ELR (cell line): ENCODE measurements around the gene ADGRF5.

Source experiments
- DNase-seq: peaks from one replicate; pipeline ENCODE4 v3.0.0-alpha.2; 2015; ENCODE audit warnings: low read depth

ADGRF5 gene

GRCh38 chr6:46921731-46922130, at the start of gene ADGRF5:
TSS of gene ADGRF5 (minus strand) at chr6:46921938. CDS start at chr6:46906762, 15,176 bp downstream.
- DNase-seq: no peak

GRCh38 chr6:46969206-46969605, 47.5 kb upstream of the ADGRF5 start:
- DNase-seq: peak; percentile 57

- peak; percentile 36 for DNase-seq
These were observed 46.1 kb upstream of the ADGRF5 start for GRCh38 chr6:46967826-46968349.

DNA sequence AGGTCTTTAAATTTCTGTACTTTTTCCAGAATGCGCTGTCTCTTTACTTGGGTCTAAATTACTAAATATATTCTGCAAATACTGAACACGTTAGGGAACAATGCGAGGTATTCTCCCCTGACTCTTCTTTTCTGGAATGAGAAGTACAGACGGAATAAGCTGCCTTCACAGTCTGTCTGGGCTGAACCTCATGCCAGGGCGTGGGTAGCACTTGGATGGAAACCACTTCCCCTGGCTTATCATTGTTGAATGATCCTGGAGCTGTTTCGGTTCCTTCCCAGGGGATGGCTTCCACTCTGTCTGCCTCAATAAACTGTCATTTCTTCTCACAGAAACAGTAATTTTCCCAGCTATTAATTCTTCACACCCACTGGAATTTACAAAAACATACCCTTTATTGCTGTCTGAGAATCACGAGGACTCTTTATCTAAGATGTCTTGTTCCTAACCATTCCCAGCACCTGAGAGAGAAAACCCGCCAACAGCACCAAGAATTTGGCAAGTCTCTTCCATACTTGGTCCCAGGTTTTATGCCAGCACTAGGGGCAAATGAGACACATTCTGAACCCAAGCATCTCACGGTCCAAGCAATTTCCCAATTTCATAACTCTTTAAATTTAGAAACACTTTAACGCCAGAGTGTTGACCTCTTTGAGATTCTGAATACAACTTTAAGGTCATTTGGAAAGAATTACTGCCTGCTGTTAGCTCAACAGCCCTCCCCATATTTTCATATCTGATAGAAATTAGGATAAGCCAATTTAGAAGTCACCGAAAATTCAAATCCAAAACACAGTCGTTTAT, 43.2 kb upstream of the ADGRF5 start:
- DNase-seq: no peak

DNA sequence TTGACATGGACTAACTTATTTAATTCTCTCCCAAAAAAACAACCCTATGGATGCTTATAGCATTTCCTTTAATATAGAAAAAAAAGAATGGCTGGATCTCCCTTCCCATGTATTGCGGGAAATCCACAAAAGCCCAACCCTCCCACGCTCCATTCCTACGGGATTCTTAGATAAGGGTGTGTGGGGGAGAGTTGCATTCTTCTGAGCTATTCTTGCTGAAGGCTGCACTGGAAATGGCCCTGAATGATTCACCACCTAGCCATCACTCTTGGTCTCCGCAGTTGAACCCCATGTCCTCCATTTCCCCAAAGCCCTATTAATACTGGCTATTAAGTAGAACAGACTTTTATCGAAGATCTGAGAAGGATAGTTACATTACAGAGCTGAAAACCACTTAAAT, 41.9 kb upstream of the ADGRF5 start:
- peak; percentile 19 for DNase-seq

DNA sequence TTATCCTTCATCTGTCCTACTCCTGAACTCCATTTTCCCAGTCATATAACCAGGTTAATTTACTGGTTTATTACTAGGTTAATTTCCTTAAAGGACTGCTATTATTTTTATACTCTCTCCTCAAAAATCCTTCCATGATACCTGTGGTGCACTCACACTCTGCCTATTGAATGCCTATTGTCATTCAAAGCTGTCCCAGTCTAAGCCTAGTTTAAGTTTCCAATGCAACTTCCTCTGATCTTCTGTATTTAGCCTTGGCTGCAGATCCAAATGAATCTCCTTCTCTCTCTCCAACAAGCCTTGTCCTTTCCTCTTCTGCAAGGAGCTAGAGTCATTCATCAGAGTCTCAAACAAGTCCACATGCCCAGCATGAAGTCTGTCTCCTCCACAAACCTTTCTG, 41.3 kb upstream of the ADGRF5 start:
- no peak for DNase-seq

DNA sequence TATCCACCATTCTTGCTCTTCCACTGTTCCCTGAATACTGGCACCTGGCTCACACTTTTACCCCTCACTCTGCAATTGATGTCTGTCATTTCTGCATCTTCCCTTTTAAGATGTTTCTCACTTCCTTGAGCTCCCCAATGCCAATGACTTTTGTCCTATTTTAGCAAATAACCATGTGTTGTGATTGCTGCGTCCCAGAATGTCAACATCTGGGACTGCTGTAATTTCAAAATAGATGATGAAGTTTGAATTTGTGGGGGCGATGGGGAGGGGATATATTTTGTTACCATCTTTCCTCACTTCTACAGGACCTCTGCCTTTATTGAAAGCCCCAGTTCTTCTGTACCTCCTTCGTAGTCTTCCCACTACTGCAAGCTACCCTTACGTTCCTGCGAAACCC, 40.0 kb upstream of the ADGRF5 start:
- no peak for DNase-seq

- no peak for DNase-seq
These were observed 39.5 kb upstream of the ADGRF5 start for GRCh38 chr6:46961232-46961631.

DNA sequence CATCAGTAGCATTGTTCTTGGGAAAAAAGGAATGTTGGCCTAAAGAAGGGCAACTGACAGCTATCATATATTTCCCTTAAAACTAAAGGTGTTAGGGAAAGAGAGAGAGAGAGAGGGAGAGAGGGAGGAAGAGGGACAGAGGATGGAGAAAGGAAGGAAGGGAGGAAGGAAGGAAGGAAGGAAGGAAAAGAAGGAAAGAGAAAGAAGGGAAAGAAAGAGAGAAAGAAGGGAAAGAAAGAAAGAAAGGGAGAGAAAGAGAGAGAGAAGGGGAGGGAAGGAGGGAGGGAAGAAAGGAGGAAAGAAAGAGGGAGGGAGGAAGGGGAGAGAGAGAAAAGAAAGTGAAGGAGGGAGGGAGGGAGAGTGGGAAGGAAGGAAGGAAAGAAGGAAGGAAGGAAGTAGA, 37.7 kb upstream of the ADGRF5 start:
- no peak for DNase-seq

DNA sequence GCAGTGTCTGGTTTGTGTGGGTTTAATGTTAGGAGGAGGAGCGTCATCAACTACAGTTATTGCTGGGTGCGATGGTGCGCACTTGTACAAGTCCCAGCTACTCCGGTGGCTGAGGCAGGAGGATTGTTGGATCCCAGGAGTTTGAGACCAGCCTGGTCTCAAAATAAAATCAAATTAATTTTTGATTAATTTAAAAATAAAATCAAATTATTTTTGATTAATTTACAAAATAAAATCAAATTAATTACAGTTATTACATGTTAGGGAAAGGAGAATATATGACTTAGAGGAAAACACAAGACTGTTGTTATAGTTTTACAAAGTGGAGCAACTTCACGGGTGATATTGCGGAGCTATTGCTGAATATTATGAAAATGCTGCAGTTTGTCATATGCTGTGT, 34.7 kb upstream of the ADGRF5 start:
- no peak for DNase-seq

GRCh38 chr6:46954837-46955451, 33.2 kb upstream of the ADGRF5 start:
- DNase-seq: no peak

GRCh38 chr6:46953921-46954320, 32.2 kb upstream of the ADGRF5 start:
- no peak for DNase-seq

DNA sequence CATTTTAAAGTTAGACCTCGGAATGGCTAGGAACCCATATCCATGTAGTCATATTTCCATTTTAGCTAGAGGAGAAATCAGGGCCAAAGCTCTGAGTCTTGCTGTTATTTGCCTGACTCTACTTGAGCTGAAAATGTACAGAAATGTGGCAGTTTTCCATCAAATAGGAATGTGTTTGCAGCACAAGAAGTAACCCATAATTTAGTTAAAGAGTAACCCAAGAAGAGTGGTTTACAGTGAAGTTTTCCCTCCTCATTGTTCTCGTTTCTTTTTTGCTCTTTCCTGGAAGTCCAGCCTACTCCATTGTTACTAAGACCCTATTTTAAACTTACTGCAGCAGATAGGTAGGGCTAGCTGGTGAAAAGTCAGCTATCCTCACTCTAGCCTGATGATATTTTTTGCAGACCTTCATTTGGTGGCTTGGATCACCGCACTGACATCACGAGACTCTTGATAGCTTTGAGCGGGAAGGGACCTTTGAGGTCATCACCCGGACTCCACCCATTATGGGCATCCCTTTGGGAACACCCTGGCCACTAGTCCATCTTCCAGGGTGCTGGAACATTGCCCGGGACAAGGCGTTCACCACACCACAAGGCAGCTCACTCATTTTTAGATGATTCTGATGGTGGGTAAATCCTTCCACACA, 28.0 kb upstream of the ADGRF5 start:
- DNase-seq: no peak

DNA sequence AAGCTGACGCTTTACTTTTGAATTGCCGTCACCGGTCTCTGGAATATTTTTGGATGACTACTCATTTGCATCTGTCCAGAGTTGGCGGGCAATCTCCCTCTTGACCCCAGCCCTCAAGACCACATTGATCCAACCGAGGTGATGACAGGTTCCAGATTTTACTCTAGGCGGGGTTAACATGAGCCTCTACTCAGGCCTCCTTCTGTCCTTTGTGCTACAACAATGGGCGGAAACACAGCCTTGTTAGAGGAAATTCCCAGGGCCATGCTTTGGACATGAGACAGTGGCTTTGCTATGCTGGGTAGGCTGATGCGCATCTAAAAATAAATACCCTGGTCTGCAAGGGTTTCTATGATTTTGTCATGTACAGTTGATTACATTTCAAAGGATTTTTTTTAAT, 27.0 kb upstream of the ADGRF5 start:
- DNase-seq: peak; percentile 20

DNA sequence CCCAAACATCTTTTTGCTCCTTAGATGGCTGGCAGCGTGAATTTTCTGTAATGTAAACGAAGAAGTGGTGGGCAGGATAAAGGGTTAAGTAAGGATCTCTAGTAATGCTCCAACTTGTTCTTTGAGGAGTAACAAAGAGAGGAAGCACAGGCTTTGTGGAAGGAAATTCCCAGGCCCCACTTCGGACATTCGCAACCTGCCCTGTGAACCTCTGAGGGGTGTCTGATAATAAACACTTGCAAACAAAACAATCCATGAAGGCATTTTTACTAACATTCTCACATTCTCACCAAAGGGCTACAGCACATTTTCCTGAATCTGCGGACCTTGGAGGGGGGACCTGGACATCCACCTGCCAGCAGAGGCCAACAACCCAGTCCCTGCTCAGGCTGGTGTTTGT, 25.8 kb upstream of the ADGRF5 start:
- no peak for DNase-seq

DNA sequence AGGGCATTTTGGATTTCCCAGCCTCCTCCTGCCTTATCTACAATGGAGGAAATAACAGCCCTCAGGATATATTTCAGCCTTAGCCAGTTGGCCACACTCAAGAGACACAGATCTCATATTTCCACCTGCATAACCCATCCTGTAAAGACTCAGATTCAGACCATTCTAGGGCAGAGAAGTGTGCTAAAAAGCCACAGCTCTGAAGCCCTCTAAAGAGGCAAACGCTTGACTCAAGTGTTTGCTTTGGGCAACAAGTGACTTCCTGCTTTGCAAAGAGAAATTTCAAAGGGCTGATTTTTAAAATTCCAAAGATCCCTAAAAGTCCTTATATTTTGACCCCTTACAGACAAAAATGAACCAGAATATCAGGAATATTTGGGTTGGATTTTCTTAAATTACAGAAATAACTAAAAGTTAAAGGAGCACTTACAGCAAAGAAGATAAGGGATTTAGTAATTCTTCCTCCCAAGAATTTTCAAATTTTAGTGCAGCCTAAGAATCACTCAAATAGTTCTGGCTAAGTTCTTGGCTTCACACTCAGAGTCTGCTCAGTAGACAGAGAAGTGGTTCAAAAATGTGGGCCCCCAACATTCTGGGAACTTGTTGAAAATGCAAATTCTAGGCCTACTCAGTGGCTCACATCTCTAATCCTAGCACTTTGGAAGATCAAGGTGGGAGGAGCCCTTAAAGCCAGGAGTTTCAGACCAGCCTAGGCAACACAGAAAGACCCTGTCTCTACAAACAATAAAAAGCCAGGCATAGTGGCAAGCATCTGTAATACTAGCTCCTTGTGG, 18.9 kb upstream of the ADGRF5 start:
- DNase-seq: no peak

DNA sequence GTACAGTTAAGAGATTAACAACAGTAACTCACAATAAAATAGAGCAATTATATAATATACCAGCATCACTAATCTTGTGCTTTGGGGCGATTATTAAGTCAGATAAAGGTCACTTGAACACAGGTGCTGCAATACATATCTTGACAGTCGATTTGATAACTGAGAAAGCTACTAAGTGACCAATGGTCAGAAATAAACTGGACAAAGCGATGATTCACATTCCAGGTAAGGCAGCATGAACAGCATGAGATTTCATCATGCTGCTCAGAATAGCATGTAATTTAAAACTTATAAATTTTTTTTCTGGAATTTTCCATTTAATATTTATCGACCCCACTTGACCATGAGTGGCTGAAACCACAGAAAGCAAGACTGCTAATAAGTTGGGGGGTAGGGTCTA, 15.9 kb upstream of the ADGRF5 start:
- DNase-seq: no peak

- no peak for DNase-seq
These were observed 13.9 kb upstream of the ADGRF5 start for GRCh38 chr6:46935687-46936086.

- DNase-seq: no peak
These were observed 12.0 kb upstream of the ADGRF5 start for GRCh38 chr6:46933751-46934150.

DNA sequence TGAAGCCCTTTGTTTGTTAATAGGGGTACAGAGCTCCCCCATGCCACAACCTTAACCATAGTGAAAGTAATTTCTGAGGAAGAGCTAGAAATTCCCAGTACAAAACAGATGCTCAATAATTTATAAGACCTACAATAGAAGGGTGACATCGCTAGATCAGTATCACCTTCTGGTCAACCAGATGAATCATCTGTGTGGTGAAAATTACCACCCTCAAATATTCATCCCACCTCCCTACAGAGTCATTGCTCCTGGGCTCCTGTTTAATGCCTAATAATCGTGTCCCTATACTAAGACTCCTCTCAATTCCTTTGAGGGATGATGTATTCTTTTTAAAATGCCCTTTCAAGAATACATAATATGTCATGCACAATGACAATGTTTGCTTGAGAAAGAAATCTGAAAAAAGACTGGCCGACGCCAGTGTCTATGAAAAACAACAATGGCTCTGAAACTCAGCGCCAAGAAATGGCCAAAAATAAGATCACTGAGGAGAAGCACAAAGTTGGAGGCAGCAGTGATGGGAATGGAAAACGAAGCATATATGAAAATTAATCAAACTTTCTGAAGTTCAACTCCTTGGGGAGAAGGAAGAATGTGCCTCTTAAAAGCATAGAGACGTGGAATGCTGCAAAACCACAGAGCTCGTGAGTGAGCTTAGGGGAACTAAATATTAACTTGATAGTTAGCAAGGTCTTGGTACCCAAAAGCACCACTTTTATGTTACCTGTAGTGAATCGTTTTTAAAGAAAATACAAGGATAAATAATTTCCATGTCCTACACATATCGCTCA, 11.0 kb upstream of the ADGRF5 start:
- DNase-seq: peak; percentile 70

DNA sequence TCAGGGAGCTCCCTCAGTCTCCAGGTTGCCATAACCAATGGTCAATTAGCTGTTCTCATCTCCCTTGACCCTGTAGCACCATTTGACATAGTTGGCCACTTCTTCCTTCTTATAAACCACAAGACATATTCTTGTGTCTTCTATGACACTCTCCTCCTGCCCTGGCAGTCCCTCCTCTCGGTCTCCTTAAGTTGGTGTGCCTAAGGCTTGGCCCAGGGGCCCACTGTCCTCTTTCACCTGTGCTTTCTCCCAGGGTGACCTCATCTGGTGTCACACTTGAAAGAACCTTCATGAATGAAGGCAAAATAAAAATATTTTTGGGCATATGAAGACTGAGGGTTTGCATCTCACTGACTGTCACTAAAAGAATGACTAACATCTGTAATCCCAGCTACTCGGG, 9.7 kb upstream of the ADGRF5 start:
- no peak for DNase-seq
